Measurements from ENCODE around the gene NLGN4X.

NLGN4X gene

DNA sequence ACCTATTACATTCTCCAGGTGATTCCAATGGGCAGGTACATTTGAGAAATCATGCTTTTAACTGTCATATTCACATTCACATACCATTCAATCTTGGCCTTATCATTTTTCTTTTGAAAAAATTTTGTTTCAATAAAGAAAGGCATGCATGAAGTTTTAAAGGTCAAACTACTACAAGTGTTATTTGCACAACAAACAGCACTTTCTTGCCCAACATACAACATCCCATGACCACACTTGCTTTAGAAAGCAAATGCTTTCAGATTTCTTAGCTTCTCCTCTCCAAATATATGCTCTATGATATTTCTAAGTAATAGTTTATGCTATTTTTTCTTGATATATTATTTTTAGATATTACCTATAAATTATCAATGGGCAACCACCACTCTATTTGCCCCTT is 58.2 kb downstream of the NLGN4X start:
- in situ Hi-C loops (cut with HindIII; ENCODE audit: low pct_ligation_motif_present, low pct_unique_long_range_greater_than_20kb, low sequenced_read_pairs) = no loop called here
- no peak for DNase-seq

DNA sequence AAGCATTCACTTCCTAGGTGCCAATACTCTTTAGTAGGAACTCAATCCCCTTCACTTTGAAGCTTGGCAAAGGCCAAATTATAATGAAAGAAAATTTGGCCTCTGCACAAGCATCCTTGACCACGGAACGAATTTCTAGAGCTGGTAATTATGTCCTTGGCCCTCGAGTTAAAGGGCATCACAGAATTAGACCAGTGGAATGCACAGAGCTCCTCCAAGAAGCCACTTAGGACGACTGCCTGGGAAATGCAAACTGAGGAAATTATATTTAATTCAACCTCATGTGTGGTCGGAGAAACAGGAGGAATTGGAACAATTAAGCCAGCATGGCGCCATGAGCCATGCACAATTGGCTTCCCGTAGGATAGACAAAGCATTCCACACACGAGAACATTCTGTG is 59.3 kb downstream of the NLGN4X start:
- no peak for DNase-seq
- in situ Hi-C loops (cut with HindIII; ENCODE audit: low pct_ligation_motif_present, low pct_unique_long_range_greater_than_20kb, low sequenced_read_pairs) = no loop called here

DNA sequence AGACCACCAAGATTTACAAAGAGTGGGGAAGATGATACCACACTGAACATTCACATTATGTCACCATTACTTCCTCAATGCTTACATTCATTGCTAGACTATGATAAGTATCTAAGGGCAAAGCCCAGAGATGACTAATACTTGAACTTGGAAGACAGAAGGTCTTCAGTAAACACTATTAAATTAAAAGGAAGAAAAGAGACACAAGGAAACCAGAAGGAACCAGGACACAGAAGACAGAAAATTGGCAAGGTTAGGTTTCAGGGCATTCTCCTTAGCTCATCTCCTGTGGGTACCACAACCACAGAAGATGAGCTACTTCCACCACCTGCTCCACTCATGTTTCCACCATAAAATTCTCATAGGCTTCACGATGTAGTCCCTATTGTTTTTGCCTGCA is 64.9 kb downstream of the NLGN4X start:
- no peak for DNase-seq
- in situ Hi-C loops (cut with HindIII; ENCODE audit: low pct_ligation_motif_present, low pct_unique_long_range_greater_than_20kb, low sequenced_read_pairs) = no loop called here

DNA sequence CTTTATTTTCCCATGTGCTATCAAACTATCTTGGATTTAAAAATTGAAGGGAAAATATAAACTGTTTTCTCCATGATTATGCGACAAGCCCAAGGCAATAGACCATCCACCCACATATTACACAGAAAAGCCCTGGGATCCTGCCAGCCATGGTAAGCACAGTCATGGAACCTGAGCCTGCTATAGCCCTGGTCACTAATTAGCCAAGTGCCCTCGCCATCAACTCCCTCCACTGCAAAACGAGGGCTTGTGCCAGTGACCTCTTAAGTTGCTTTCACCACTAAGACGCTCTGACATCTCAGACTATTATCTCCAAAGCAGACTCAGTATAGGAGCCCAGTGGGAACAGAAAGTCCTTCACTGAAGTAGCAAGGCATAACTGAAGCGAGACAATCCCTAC is 69.2 kb downstream of the NLGN4X start:
- in situ Hi-C loops (cut with HindIII; ENCODE audit: low pct_ligation_motif_present, low pct_unique_long_range_greater_than_20kb, low sequenced_read_pairs) = no loop called here

DNA sequence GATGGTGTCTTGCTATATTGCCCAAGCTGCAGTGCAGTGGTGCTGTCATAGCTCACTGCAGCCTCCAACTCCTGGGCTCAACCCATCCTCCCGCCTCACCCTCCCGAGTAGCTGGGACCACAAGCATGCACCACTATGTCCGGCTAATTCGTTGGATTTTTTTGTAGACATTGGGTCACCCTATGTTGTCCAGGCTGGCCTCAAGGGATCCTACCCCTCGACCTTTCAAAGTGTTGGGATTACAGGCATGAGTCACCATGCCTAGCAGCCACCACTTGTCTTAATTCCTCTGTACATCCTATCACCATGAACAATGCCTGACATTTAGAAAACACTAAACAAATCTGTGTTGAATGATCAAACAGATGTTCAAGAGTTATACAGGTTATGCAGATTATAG is 76.7 kb downstream of the NLGN4X start:
- in situ Hi-C loops (cut with HindIII; ENCODE audit: low pct_ligation_motif_present, low pct_unique_long_range_greater_than_20kb, low sequenced_read_pairs) = no loop called here
- DNase-seq = no peak

More for the DNA sequence above, 69.2 kb downstream of the NLGN4X start:
- no peak for DNase-seq

GRCh38 chrX:6149060-6149872 is 79.4 kb downstream of the NLGN4X start:
- DNase-seq = no peak
- in situ Hi-C loops (cut with HindIII; ENCODE audit: low pct_ligation_motif_present, low pct_unique_long_range_greater_than_20kb, low sequenced_read_pairs) = no loop called here

DNA sequence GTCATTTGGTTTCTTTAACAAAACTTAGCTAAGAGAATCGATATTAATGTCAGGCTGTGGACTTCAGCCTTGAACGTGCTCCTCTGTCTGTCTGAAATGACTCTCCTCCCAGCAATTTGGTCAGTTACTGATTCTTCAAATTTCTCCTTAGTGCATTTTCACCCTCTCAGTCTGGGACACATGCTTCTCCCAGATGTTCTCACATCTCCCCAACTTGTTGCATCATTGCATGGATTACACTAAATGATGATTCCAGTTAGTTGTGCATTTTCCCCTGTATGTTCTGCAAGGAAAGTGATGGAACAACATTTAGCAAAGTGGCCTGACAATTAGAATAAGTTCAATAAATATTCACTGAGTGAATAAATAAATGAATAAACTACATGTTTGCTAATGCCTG is 94.4 kb downstream of the NLGN4X start:
- DNase-seq = no peak
- in situ Hi-C loops (cut with HindIII; ENCODE audit: low pct_ligation_motif_present, low pct_unique_long_range_greater_than_20kb, low sequenced_read_pairs) = no loop called here

DNA sequence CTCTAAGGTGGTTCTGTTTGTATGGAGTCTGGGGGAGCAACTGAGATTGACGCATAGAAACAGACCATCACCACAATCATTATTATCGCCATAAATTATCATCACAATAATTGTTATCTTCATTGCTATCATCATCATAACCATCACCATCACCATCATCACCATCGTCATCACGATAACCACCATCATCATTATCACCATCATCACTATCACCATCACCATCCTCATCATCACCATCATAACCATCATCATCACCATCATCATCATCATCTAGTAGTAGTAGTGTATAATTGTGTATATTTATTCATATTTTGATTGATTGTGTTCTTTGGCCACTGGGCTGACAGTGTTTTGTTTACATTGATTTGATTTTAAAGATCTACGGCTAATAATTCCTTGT is 95.7 kb downstream of the NLGN4X start:
- in situ Hi-C loops (cut with HindIII; ENCODE audit: low pct_ligation_motif_present, low pct_unique_long_range_greater_than_20kb, low sequenced_read_pairs) = no loop called here
- DNase-seq = no peak

DNA sequence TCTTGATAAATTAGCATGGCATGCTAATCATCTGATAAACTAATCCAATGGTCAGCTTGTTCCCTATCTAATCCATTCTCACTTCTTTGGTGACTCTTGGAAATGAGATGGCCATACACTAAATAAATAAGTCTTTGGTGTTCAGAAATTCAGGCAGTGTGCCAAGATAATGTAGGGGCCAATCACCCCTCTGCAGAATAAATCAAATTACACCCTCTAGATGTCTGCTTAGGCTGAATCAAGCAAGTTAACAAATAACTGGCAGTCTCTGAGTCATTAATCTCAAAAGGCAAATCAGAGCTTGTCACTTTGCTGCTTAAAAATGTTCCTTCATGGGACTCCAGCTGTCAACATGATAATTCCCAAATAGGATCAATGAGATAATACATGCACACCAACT is 97.4 kb downstream of the NLGN4X start:
- DNase-seq = no peak

DNA sequence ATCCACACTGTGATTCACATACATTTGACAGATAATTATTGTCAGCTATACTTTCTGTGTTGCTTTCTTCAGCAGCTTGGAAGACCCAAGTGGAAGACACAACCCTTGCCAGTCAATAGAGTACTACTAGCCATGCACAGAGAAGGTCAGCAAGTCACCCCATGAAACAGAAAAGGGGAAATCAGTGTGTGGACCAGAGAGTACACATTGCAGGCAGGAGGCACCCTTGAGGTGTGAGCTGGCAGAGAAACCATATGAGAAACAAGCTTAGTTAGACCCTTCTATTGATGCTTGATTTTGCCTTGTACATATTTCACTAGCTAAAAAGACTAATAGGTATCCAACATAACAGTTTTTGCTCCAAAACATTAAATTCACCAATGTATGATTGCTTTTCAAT is 99.5 kb downstream of the NLGN4X start:
- DNase-seq = no peak
- in situ Hi-C loops (cut with HindIII; ENCODE audit: low pct_ligation_motif_present, low pct_unique_long_range_greater_than_20kb, low sequenced_read_pairs) = no loop called here

More for the DNA sequence above, 97.4 kb downstream of the NLGN4X start:
- in situ Hi-C loops (cut with HindIII; ENCODE audit: low pct_ligation_motif_present, low pct_unique_long_range_greater_than_20kb, low sequenced_read_pairs) = no loop called here

- no peak for DNase-seq
- in situ Hi-C loops (cut with HindIII; ENCODE audit: low pct_ligation_motif_present, low pct_unique_long_range_greater_than_20kb, low sequenced_read_pairs) = no loop called here
Observed at GRCh38 chrX:6120329-6120728, 108.3 kb downstream of the NLGN4X start.

GRCh38 chrX:6095469-6095868 is 133.2 kb downstream of the NLGN4X start:
- in situ Hi-C loops (cut with HindIII; ENCODE audit: low pct_ligation_motif_present, low pct_unique_long_range_greater_than_20kb, low sequenced_read_pairs) = no loop called here

GRCh38 chrX:6074532-6074931 is 154.1 kb downstream of the NLGN4X start:
- DNase-seq = no peak
- in situ Hi-C loops (cut with HindIII; ENCODE audit: low pct_ligation_motif_present, low pct_unique_long_range_greater_than_20kb, low sequenced_read_pairs) = no loop called here

More at GRCh38 chrX:6095469-6095868, 133.2 kb downstream of the NLGN4X start:
- DNase-seq = no peak

GRCh38 chrX:6071731-6072130 is 156.9 kb downstream of the NLGN4X start:
- in situ Hi-C loops (cut with HindIII; ENCODE audit: low pct_ligation_motif_present, low pct_unique_long_range_greater_than_20kb, low sequenced_read_pairs) = no loop called here
- DNase-seq = no peak

- in situ Hi-C loops (cut with HindIII; ENCODE audit: low pct_ligation_motif_present, low pct_unique_long_range_greater_than_20kb, low sequenced_read_pairs) = no loop called here
- DNase-seq = no peak
Observed at GRCh38 chrX:6067600-6067999, 161.1 kb downstream of the NLGN4X start.

DNA sequence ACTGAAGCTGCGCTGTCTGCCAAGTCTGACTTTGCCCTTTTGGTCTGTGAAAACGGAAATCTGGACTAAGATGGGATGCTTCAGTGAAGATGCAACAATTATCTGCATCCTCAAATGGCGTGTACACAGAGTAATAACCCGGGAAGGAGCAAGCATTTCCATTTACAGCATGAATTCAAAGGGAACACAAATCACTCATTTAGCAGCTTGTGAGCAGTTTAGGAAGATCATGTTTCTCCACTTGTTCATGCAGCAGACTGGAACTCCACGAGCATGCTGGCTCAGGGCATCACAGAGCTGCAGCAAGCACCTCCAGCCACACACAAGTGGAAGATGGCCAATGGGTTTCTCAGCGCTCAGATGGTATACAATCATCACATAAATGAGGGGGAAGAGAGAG is 175.5 kb downstream of the NLGN4X start:
- no peak for DNase-seq
- in situ Hi-C loops (cut with HindIII; ENCODE audit: low pct_ligation_motif_present, low pct_unique_long_range_greater_than_20kb, low sequenced_read_pairs) = no loop called here

- in situ Hi-C loops (cut with HindIII; ENCODE audit: low pct_ligation_motif_present, low pct_unique_long_range_greater_than_20kb, low sequenced_read_pairs) = no loop called here
- DNase-seq = no peak
Observed at GRCh38 chrX:6052111-6052745, 176.4 kb downstream of the NLGN4X start.

DNA sequence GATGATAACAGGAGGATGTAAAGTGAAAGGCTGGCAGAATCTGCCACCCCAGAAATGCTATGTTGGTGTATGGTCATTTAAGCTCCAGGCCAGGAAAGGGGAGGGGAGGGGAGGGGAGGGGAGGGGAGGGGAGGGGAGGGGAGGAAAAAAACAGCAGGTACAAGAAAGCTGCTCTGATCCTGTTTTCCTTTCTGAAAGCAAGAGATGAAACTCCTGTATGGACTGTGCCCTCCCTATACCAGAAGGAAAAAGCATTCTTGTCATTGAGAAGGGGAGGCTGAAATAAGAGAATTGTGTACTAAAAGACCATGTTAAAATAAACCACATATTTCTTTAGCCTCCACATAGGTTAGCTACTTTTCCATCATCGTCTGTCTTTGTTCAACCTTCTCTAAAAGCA is 179.5 kb downstream of the NLGN4X start:
- in situ Hi-C loops (cut with HindIII; ENCODE audit: low pct_ligation_motif_present, low pct_unique_long_range_greater_than_20kb, low sequenced_read_pairs) = no loop called here
- no peak for DNase-seq

DNA sequence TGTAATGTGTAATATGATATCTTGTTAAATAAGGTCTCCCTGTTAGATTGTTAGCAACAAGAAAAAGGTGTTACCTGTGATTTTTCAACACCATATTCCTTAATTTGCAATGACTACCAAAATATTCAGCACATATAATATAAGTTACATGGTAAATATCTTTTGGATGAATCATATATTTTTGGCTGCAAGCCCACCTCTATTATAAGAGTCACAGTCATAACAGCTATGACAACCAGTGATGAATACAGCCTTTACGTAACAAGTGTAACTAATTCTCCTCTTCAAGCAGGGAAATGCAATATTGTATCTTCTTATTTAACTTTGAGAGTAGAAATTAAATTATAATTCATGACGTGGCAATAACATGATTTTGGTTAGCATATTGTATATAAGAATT is 187.0 kb downstream of the NLGN4X start:
- DNase-seq = no peak
- in situ Hi-C loops (cut with HindIII; ENCODE audit: low pct_ligation_motif_present, low pct_unique_long_range_greater_than_20kb, low sequenced_read_pairs) = no loop called here

DNA sequence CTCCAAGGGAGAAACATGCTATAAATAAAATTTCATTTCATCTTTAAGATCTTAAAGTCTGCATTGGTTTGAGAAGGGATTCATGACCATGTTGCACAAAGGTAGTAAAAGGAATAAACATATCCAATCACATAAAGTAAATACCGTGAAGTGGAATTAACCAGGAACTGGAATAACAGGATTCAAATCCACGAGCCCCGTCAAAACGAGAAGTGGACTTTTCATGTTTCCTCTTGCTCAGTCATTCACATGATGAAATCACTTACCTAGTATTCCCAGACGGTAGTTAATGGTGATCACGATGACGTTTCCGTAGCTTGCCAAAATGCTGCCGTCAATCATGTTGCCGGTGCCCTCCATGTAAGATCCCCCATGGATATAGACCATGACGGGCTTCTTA is 199.7 kb downstream of the NLGN4X start:
- in situ Hi-C loops (cut with HindIII; ENCODE audit: low pct_ligation_motif_present, low pct_unique_long_range_greater_than_20kb, low sequenced_read_pairs) = no loop called here
- no peak for DNase-seq

Measured in ACHN (cell line).